Mesenteric fat pad (tissue), 1 donor: ENCODE results near the gene NTSR1. TPM values are rescaled to one million over a fixed set of nuclear protein-coding genes. Genes with fewer than 3 reads are reported as not detected.

Experiments used
- DNase-seq: peaks from one replicate; pipeline ENCODE4 v3.0.0-alpha.2; 2020; ENCODE audit warnings: low spot score
- total RNA-seq: library from RNA; stranded (reverse); fragmentation: NEBNext Ultra II Directional; extraction: Animal tissue kit (Norgen Biotek cat#: 25700); gene quantifications from one replicate; pipeline ENCODE4 v1.2.1, GENCODE V29; 2021
- donor health status: DM: yes; HTN: yes; CAD: no.

Gene NTSR1
- total RNA-seq, 1 donor from 2014 or later: not detected

DNA sequence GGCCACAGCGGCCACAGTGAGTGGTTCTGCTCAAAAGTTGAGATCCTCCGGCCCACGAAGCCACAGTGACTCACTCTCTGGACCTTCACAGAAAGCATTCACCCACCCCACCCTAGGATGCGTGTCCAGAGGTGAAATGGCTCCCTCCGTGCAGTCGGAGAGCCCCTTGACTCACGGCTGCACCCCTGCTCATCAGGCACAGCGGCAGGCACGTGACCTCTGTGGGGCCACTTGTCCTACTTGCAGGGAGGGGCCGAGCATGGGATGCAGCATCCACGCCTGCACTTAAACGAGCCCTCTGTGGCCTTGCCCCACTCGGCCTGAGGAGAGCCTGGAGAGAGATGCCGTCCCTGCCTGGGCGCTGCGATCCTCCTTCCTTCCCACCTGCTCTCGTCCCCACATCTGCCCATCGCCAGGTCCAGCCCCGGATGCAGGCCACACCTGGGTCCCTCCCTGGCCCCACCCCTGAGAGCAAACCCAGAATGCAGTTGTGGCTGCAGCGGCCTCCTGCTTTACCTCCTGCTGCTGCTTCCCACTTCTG lies 28.7 kb downstream of the NTSR1 start:
- DNase-seq: no peak

DNA sequence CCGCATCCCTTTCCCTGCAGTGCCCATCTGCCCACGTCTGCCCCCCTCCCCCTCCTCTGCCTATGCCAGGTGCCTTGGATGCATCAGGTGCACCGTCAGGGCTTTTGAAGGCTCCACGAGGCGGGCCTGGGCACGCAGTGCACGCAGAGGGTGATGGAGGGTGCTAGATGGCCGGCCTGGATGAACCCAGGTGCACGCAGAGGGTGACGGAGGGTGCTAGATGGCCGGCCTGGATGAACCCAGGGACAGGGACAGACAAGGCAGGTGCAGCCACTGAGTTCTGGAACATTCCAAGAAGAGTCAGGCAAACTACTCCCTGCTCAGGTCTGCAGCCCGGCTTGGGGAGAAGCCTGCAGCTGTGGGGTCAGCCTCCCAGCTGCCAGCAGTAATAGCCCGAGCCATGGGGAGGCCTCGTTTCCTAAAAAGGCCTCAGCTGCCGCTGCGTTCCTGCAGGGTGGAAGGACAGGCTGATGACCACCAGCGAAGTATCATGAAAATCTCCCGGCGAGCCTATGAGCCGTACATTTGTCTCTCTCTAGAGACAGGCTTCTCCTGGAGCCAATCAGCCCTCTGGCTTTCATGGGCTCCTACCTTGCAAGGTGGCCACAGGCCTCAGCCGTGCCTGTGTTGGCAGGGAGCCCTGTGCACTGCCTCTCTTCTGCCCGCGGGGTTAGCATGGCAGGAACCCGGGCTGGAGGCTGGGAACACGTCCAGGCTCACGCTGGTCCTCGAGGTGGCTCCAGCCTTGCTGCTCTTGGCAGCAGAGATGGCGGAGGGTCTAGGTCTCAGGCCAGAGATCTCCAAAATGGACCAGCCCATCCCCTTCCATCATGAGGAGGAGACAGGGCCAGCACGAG lies 29.6 kb downstream of the NTSR1 start:
- DNase-seq: no peak

DNA sequence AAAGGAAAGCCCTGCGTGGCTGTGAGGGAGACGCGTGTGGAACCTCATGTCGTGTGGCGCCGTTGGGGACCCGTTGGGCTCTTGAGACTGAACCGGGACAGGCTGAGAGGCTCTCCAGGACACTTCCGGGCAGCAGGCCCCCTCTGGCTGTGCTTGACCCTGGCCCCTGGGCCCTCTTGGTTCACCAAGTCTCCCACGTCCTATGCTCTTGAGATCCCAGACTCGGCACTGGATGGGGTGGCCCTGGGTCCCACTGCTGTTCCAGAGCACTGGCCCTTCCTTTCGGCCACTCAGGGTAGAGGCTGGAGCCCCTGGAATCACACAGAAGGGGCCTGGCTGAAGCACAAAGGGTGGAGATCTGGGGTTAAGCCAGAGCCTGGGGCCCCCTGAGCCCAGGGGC lies 30.4 kb downstream of the NTSR1 start:
- no peak for DNase-seq

DNA sequence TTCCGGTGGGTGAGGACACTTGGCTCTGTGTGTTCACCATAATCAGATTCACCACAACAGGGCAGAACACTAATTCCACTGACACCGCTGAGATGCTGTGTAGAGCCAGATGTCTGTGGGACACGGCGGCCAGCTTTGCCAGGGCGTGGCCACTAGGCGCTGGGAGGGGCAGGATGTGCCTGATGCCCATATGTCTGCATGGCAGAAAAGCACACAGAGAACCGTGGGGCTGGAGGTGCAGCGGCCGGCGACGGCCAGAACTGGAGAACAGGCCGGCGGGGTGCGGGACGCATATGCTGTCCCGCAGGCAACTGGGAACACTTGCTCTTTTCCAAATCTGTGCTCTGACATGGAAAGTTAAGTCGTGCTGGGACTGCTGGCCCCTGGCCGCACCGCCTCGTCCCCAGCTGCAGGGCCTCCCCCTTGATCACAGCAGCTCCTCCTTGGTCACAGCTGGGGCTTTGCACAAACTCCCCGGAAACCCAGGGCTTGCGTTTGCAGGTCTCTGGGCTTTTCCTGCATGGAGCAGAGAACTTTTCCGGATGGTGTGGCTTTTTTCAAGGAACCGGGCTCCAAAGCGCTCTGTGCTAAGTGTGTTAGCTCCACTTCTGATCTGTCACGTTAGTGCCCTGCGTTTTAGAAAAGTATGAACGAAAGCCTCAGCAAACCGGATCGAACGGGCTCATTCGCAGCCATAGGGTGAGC lies 31.1 kb downstream of the NTSR1 start:
- DNase-seq: no peak

DNA sequence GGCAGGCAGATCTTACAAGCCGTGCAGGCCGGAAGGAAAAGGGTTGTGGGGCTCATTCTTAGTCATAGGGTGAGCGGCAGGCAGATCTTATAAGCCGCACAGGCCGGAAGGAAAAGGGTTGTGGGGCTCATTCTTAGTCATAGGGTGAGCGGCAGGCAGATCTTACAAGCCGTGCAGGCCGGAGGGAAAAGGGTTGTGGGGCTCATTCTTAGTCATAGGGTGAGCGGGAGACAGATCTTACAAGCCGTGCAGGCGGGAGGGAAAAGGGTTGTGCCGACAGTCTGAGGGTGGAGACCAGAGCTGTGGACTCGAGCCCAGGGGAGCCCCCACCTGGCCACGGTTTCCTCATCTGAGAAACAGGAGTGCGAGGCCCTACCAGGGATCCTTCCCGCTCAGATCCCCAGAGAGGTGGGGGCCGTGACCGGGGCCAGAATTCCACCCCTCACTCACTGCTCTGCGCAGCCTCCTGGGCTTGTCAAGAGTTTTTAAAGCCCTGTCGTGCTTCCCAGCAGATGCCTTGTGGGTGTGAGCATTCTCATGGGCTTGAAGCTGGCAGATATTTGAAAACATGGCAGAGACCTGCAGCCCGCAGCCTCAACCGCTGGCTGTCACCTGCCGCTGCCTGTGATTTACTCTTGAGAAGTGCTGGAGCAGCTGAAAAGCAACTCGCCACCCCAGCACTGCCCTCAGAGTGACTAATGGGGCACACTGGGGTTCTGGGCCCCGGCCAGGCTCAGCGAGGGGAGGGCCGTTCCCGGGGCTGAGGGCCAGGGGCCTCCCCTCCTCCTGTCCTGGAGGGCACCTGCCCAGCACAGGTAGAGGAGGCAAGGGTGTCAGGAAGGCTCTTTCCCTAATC lies 31.9 kb downstream of the NTSR1 start:
- DNase-seq: no peak

DNA sequence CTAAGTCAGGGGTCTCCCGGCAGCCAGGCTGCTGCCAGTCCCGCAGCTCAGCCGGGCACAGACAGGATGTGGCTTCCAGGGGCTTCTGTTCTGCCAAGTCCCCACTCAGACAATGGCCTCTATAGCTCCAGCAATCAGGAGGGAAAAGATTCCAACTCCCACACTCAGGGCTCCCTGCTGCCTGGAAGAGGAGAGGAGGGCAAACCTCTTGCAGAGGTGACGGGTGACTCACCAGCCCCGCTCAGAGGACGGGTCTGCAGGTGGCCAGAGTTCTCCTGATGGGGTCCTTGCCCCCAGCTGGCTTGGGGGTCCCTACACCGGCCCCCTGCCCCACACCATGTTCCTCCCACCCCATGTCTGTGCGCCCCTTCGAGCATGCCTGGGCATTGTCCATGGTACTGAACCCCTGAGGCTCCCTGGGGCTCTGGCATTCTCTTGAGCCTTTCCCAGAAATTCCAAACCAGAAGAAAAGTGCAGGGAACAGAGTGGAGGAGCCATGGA lies 32.6 kb downstream of the NTSR1 start:
- DNase-seq: no peak

DNA sequence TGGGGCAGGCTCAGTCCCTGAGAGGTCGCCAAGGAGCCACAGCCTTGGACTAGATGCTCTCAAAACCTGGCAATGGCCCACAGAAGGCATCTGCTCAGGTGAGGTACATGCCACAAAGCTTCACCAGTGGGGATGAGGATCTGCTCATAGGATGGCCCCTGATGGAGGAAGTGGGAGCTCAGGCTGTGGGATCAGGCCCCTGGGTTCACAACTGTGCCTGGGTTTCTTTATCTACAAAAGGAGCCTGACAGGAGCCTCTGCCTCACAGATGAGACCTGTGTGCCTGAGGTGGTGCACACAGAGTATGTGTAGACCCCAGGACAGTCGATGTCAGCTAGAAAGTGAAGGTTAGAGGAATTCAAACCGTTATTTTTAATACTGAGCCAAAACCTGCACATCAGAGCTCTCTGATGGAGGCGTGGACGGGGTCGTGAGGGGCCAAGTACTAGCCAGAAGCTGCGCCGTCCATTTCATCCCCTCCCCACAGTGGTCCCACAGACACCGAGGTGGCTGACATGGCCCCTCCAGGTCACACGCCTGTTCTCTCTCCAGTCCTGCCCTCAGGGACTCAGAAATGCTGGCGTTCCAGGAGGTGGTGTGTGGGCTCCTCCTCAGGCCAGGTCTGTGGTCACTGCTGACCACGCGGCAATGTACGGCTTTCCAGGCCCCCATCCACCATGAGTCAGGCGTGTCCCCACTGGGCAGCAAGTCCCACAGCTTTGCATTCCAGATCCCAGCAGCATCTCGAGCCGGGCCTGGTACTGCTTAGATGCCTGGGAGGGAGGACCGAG lies 33.3 kb downstream of the NTSR1 start:
- DNase-seq: no peak

DNA sequence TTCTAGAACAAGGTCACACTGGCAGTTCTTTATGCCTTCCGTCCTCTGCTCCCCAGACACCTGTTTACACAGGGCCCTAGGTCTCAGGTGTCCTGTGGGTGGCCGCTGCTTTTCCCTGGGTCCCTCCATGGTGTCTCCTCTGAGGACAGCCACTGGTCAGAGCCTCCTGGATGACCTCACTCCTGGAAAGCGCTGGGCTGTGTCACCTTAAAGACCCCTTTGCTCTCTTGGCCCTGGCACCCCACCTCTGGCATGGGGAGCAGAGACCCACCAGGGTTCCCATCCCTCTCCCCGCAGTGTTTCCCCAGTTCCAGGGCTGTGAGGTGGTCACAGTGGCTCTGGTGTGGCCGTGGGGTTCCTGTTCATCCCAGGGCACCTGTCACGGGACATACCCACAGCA lies 33.9 kb downstream of the NTSR1 start:
- DNase-seq: no peak

DNA sequence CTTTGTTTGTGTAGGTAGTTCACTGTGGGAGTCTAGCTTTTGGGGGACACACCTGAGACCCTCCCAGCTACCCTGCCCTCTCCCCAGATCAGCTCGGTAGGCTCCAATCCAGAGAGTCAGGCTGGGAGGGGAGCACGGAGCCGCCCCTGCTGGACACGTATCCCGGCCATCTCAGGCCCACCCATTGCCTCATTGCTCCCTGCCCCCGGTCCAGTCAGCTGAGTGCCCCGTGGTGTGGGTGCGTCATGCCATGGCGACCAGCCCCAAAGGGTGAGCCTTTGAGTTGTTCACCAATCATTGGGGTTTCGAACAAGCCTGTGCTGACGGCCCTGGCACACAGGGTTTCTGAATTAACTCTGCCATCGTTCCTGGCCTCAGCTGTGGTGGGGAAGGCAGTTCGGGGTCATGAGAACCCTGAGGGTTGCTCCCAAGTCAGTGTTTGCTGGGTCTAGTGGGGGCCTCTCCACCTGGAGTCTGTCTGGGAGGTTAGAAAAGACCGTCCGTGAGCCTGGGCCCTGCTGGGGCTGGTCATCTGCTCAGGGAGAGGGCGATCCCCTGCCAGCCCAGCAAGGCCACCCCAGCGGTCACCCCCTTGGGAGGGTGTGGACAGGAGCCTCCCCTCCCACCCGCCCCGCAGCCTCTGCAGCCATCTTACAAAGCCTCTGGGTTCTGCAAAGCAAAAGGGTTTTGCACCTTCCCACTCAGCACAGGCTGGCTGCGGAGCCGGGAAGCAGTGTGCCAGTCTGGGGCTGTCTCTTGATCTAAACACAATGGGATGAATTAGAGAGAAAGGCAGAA lies 34.5 kb downstream of the NTSR1 start:
- DNase-seq: no peak

DNA sequence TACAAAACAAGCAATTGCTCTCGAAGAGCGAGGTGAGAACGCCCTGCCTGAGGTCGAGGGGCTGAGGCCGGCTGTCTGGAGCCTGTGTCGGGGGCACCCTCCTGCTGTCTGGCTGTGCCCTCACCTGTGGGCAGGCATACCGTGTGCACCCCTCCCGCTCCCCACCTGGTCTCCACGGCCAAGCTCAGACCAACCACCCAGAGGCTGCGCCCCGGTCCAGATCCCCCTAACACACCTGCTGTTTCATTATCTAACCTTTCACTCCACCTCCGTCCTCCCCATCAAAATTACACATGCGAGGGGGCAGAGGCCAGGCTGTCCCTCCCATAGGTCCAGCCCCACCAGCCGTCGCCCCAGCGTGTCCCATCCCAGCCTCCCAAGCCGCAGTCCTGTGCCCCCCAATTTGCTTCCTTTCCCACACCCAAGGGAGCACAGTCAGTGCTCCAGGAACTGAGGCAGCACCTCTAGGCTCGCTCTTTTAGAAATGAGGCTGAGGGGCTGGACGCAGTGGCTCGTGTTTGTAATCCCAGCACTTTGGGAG lies 35.2 kb downstream of the NTSR1 start:
- no peak for DNase-seq

DNA sequence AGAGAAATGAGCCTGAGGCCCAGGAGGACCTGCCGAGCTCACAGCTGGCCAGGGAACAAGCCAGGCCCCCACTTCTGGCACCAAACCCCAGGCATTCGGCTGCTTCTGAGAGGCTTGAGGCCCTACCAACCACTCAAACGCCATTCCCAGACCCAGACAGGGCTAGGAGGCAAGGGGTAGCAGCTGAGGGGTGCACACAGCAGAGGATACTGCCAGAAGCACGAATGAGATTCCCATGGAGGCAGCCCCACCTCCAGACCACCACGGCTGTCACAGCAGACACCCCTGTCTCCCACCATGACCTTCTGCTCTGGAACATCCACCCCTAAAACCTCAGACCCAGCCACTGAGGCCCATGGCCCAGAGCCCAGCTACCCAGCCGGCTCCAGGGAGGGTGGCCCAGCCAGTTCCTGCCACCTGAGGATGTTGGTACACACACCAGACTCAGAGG lies 36.1 kb downstream of the NTSR1 start:
- DNase-seq: no peak

DNA sequence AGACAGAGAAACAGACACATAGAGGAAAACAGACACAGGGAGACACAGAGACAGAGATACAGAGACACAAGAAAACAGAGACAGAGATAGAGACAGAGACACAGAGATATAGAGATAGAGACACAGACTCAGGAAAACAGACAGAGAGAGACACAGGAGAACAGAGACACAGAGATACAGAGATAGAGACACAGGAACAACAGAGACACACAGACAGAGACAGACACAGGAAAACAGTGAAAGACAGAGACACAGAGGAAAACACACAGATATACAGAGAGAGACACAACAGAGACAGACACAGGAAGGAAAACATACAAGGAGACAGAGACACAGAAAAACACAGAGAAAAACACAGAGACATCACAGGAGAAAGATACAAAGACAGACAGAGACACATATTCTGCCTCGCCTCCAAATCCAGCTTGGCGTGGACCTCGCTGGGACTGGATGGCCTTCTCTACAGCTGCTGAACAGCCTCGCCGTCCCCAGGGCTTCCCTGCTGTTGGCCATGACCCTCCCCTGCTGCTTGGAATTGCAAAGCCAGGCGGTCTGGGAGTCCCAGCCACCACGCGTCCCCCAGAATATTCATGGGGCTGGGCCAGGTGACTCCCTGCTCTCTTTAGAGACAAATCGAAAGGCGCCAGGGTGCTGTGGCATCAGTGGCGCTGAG lies 36.8 kb downstream of the NTSR1 start:
- DNase-seq: no peak

DNA sequence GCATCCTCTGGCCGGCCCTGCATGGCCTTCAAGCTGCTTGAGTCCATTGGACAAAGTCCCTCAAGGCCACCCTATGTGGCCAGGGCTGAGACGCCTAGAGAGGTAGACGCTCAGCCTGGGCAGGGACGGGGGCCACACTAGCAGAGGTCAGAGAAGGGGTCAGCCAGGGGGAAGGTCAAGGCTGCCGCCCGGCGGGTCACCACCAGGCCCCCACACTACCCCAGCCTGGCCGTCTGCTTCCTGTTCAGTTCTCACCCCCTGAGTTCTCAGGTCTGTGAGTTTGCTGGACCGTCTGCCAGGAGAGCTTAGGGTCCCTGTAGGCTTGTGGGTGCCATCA lies 37.3 kb downstream of the NTSR1 start:
- no peak for DNase-seq

DNA sequence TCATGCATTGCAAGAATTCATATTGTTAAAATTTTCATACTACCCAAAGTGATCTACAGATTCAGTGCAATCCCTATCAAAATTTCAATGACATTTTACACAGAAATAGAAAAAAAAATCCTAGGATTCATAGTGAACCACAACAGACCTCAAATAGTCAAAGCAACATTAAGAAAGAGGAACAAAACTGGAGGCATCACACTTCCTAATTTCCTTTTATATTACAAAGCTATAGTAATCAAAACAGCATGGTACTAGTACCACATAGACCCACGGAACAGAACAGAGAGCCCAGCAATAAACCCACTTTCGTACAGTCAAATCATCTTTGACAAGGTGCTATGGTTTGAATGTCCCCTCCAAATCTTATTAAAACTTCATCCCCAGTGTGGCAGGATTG lies 39.7 kb downstream of the NTSR1 start:
- DNase-seq: no peak

DNA sequence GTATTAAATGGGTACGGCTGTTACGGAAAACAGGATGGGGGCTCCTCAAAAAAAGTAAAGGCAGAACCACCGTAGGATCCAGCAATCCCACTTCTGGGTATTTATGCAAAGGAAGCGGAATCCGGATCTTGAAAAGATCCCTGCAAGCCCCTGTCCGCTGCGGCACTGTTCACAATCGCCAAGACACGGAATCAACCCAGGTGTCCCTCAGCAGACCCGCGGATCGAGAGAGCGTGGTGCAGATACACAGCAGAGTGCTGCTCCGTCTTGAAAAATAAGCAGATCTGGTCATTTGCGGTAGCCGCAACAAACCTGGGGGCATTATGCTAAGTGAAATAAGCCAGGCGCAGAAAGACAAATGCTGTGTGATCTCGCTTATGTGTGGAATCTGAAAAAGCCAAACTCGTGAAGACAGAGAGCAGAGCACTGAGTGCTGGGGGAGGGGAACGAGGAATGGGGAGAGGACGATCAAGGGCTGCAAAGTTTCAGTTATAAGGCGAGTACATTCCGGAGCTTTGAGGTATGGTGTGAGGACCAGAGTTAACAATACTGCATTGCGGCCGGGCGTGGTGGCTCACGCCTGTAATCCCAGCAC lies 41.3 kb downstream of the NTSR1 start:
- no peak for DNase-seq

DNA sequence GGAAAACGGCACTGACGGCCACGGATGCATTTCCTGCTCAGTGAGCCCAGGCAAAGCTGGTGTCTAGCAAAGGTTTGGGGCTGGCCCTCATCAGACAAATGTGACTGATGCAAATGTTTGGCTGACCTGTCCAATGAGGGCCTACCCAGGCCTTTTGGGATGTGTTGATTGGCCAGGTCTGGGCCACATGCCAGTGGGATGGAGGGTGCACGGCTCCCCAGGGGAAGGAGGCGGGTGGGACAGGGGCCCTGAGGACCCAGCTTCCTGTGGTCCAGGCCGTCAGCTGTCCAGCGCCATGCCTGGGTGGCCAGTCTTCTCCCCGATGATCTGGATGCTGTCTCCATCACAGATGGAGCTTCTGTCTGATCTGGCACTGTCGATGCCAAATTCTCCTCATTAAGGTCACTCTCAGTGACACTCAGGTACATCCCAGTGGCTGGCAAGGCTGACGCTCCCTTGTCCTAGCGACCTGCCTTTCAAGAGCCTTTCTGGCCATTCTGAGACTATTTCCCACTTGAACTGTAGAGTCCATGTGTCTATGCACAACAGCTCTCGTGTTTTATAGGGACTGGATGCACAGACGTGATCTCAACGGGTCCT lies 43.0 kb downstream of the NTSR1 start:
- DNase-seq: no peak

DNA sequence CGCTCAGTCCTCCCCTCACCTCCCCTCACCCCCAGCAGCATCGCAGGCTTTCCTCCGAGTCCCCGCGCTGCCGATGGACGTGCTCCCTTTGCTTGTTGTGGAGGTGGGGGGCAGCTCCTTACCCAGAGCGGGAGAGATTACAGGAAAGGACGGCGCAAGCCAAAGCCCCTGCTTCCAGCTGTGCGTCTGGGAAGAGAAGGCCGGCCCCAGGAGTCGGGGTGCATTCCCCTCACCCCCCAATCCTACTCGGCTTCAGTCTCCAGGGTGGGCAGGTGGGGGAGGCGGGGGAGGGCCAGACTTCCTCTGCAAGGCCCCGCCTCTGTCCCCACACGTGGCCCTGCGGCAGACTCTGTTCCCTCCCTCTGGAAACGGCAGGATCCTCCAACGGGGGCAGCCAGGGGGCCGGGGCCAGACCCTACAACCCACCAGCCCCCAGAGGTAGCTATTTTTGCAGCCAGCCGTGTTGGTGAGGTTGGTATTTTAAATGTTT lies 43.6 kb downstream of the NTSR1 start:
- no peak for DNase-seq
